22Rv1 (cell line): ENCODE measurements around the gene CCDC169.

Experiments used
- ZFX ChIP-seq: fragments of 450-650 bp; IDR thresholded peaks from 2 replicates; pipeline ENCODE4 v1.6.1; 2017; ENCODE audit warnings: antibody characterized with exemption, borderline replicate concordance
- TF ChIP-seq, protein P1 (sequence below): fragments of 450-650 bp; IDR thresholded peaks from 2 replicates; pipeline ENCODE4 v1.5.1; 2017; ENCODE audit warnings: mild to moderate bottlenecking

DNA sequence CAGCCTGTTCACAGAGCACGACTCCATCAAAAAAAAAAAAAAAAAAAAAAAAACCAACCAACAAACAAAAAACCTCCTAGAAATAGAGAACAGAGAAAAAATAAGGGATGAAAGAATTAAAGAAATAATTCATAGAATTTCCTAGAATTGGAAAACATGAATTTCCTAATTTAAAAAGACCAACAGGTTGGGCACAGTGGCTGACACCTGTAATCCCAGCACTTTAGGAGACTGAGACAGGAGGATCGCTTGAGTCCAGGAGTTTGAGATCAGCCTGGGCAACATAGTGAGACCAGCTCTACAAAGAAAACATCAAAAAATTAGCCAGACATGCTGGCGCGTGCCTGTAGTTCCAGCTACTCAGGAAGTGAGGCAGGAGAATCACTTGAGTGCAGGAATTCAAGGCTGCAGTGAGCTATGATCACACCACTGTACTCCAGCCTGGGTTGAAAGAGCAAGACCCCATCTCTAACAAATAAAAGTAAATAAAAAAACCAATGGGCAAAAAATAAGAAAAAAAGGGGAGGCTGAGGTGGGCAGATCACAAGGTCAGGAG lies 42.1 kb upstream of the CCDC169 start:
- TF ChIP-seq, protein P1, sequence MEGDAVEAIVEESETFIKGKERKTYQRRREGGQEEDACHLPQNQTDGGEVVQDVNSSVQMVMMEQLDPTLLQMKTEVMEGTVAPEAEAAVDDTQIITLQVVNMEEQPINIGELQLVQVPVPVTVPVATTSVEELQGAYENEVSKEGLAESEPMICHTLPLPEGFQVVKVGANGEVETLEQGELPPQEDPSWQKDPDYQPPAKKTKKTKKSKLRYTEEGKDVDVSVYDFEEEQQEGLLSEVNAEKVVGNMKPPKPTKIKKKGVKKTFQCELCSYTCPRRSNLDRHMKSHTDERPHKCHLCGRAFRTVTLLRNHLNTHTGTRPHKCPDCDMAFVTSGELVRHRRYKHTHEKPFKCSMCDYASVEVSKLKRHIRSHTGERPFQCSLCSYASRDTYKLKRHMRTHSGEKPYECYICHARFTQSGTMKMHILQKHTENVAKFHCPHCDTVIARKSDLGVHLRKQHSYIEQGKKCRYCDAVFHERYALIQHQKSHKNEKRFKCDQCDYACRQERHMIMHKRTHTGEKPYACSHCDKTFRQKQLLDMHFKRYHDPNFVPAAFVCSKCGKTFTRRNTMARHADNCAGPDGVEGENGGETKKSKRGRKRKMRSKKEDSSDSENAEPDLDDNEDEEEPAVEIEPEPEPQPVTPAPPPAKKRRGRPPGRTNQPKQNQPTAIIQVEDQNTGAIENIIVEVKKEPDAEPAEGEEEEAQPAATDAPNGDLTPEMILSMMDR = no peak
- TF ChIP-seq ZFX = no peak
